Naive B cell (primary cell): ENCODE data around the gene DENND5B. TPM values are rescaled to one million over a fixed set of nuclear protein-coding genes. Genes with fewer than 3 reads are reported as not detected.
"Not testable (repeated sequence)": the region's sequence is repeated elsewhere in the genome, so short reads cannot be mapped to it uniquely, and the experiment has no call there.

Experiments
- ATAC-seq, 2 donors: fragments of 150-1000 bp; cut with Tn5 transposase; 2 replicates each; pipeline ENCODE4 v1.10.0; 2021; ENCODE audit warnings: low read depth in 2 of 2, mild to moderate bottlenecking in 2 of 2, moderate library complexity in 2 of 2
- DNase-seq: peaks from one replicate; pipeline ENCODE4 v3.0.0; 2022
- H3K27ac Mint-ChIP-seq, 6 donors: one replicate each; pipeline ENCODE4 v1.8.0; 2020 to 2022; ENCODE audit warnings: mild to moderate bottlenecking in 6 of 6, mixed read lengths in 6 of 6, moderate library complexity in 5 of 6, inconsistent platforms in 2 of 6
- H3K27me3 Mint-ChIP-seq, 3 donors: one replicate each; pipeline ENCODE4 v1.8.0; 2021 to 2022; ENCODE audit warnings: mixed read lengths in 3 of 3, mild to moderate bottlenecking in 1 of 3
- H3K36me3 Mint-ChIP-seq, 2 donors: one replicate each; pipeline ENCODE4 v1.8.0; 2020 to 2022; ENCODE audit warnings: mixed read lengths in 2 of 2, inconsistent platforms in 1 of 2, mild to moderate bottlenecking in 1 of 2
- H3K4me1 Mint-ChIP-seq, 3 donors: one replicate each; pipeline ENCODE4 v1.8.0; 2020 to 2022; ENCODE audit warnings: mixed read lengths in 3 of 3, inconsistent platforms in 1 of 3, mild to moderate bottlenecking in 1 of 3, moderate library complexity in 1 of 3
- H3K4me3 Mint-ChIP-seq, 8 donors: one replicate each; pipeline ENCODE4 v1.8.0; 2020 to 2022; ENCODE audit warnings: mild to moderate bottlenecking in 8 of 8, mixed read lengths in 8 of 8, moderate library complexity in 8 of 8, inconsistent platforms in 2 of 8
- H3K9me3 Mint-ChIP-seq, 7 donors: one replicate each; pipeline ENCODE4 v1.8.0; 2020 to 2022; ENCODE audit warnings: mixed read lengths in 7 of 7, mild to moderate bottlenecking in 5 of 7, inconsistent platforms in 2 of 7, moderate library complexity in 1 of 7
- polyA plus RNA-seq, 6 donors: library from polyadenylated mRNA; unstranded; fragments of 300-500 nt; fragmentation: Illumina TruSeq; gene quantifications; one replicate each; pipeline ENCODE4 v1.2.3, GENCODE V29; 2021; ENCODE audit warnings: low read depth in 6 of 6

DENND5B gene
- polyA plus RNA-seq, 6 donors from 2014 or later: 13.4 to 41.8 (median 30.5) TPM

- Mint-ChIP-seq H3K9me3 (peaks cover 0 to 23% (median 12%) of the 10 kb centered on the region in 7 donors), H3K27ac (no peak overlapping the region), H3K4me3 (no peak overlapping the region), H3K27me3 (no peaks in the 10 kb centered on the region), H3K4me1 (peaks cover 0 to 5% (median 2%) of the 10 kb centered on the region in 3 donors), H3K36me3 (peaks cover 3 to 16% of the 10 kb centered on the region in 2 donors)
- ATAC-seq (no peak), DNase-seq (no peak)
These were observed 21.9 kb upstream of the DENND5B start for GRCh38 chr12:31612819-31613218.

- DNase-seq, ATAC-seq, H3K27me3 Mint-ChIP-seq: not testable (repeated sequence)
- H3K9me3 Mint-ChIP-seq: peaks cover 5 to 41% (median 21%) of the 10 kb centered on the region in 7 donors
- peak overlapping the region in 1 of 8 donors; percentile 10 for H3K4me3 Mint-ChIP-seq
- peaks cover 3 to 16% of the 10 kb centered on the region in 2 donors for H3K36me3 Mint-ChIP-seq
- H3K4me1 Mint-ChIP-seq: peaks cover 7 to 30% (median 18%) of the 10 kb centered on the region in 3 donors
- H3K27ac Mint-ChIP-seq: peak overlapping the region in 3 of 6 donors; percentile 54 to 92 (median 88)
These were observed 17.4 kb upstream of the DENND5B start for GRCh38 chr12:31608299-31608698.

DNA sequence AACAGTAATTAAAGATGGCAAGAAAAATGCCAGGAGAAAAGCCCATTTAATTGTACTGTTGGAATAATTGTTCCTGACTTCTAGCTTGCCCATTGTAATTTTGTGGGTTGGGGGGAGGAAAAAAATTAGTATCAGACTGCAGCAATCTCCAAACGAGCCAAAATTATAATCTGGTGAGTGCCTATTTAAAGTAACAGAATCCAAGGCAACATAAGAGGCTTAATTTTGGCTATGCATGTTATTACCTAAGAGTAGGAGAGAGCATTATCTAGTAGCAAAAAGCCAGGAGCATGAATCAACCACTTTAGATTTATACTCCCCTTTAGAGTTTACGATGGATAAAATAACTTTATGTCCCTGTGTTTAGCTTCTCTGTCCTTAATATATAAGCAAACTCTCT, 14.6 kb upstream of the DENND5B start:
- Mint-ChIP-seq H3K36me3 (peaks cover 3 to 8% of the 10 kb centered on the region in 2 donors), H3K27ac (peak overlapping the region in 1 of 6 donors; percentile 60), H3K9me3 (peaks cover 3 to 37% (median 14%) of the 10 kb centered on the region in 7 donors), H3K27me3 (no peaks in the 10 kb centered on the region), H3K4me3 (no peak overlapping the region), H3K4me1 (peaks cover 10 to 51% (median 24%) of the 10 kb centered on the region in 3 donors)
- ATAC-seq (no peak), DNase-seq (no peak)

GRCh38 chr12:31603546-31604009, 12.6 kb upstream of the DENND5B start:
- Mint-ChIP-seq H3K27me3 (no peaks in the 10 kb centered on the region), H3K4me1 (peaks cover 25 to 71% (median 42%) of the 10 kb centered on the region in 3 donors), H3K4me3 (peak overlapping the region; percentile 56 to 91 (median 72)), H3K9me3 (peaks cover 3 to 30% (median 14%) of the 10 kb centered on the region in 7 donors), H3K27ac (peak overlapping the region; percentile 85 to 98 (median 96)), H3K36me3 (peaks cover 3 to 7% of the 10 kb centered on the region in 2 donors)
- ATAC-seq: peak; percentile 84 to 89
- DNase-seq: peak; percentile 86

DNA sequence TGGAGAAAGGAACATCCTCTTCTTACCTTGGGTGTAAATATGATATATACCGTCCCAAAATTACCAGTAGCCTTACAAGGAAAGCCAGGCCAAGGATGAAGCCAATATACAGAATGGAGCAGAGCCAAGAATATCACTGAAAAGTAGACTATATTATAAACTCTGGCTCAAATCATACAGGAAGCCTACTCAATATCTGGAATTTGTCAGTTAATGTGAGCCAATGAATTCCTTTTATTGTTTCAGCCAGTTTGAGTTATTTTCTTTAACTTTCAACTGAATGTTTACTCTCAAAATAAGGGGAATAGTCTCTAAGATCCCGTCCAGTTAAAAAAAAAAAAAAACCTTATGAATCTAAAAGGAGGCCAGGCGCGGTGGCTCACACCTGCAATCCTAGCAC, 9.8 kb upstream of the DENND5B start:
- no peaks in the 10 kb centered on the region for H3K27me3 Mint-ChIP-seq
- H3K9me3 Mint-ChIP-seq: peaks cover 0 to 14% (median 0%) of the 10 kb centered on the region in 7 donors
- no peaks in the 10 kb centered on the region for H3K36me3 Mint-ChIP-seq
- peak overlapping the region in 3 of 8 donors; percentile 25 to 51 (median 32) for H3K4me3 Mint-ChIP-seq
- ATAC-seq: no peak
- H3K27ac Mint-ChIP-seq: peak overlapping the region in 1 of 6 donors; percentile 80
- H3K4me1 Mint-ChIP-seq: peaks cover 36 to 79% (median 43%) of the 10 kb centered on the region in 3 donors
- DNase-seq: no peak

DNA sequence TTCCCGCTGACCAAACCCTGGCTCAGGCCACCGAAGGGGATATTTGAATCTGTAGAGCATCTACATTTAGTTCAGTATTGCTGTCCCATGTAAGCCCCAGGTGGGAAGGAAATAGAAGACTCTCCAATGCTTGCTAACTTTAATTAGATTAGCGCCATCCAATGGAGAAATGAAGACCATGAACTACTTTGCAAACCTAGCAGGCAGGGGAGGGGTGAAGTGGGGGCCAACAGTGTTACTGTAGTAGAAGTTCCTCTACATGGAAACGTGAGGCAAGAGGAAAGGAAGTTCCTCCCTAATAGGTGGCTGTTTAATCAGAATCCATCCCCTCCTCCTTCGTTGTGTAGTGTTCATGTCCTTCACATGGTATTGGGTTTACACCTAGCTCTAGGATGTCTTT, 9.3 kb upstream of the DENND5B start:
- peak overlapping the region in 5 of 8 donors; percentile 20 to 64 (median 45) for H3K4me3 Mint-ChIP-seq

DNA sequence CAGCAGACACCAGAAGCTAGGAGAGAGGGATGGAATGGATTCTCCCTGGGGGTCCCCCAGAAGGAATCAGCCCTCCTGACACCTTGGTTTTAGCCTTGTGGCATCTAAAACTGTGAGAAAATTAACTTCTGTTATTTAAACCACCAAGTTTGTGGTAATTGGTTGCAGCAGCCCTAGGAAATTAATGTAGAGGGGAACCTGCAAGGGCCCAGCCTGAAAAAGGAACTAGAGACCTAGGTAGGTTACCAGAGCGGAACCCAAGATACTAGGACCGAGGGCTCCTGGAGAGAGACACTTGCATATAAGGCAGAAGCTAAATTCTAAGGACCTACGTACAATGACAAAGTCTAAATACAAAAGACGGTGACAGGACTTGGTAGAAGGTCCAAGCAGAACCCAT, 8.1 kb upstream of the DENND5B start:
- Mint-ChIP-seq H3K27ac (peak overlapping the region; percentile 62 to 96 (median 90)), H3K4me3 (peak overlapping the region; percentile 35 to 89 (median 80)), H3K4me1 (peaks cover 32 to 65% (median 36%) of the 10 kb centered on the region in 3 donors), H3K9me3 (peaks cover 0 to under 1% (median 0%) of the 10 kb centered on the region in 7 donors), H3K36me3 (no peaks in the 10 kb centered on the region), H3K27me3 (no peaks in the 10 kb centered on the region)
- ATAC-seq: peak; percentile 82 to 83
- DNase-seq: peak; percentile 83

More for the DNA sequence above, 9.3 kb upstream of the DENND5B start:
- Mint-ChIP-seq H3K9me3 (peaks cover 0 to 9% (median 0%) of the 10 kb centered on the region in 7 donors), H3K27me3 (no peaks in the 10 kb centered on the region), H3K4me1 (peaks cover 40 to 75% (median 43%) of the 10 kb centered on the region in 3 donors), H3K27ac (peak overlapping the region in 2 of 6 donors; percentile 80 to 88), H3K36me3 (no peaks in the 10 kb centered on the region)
- DNase-seq: no peak
- no peak for ATAC-seq

GRCh38 chr12:31597066-31597465, 6.1 kb upstream of the DENND5B start:
- Mint-ChIP-seq H3K27ac (peak overlapping the region in 4 of 6 donors; percentile 21 to 84 (median 64)), H3K4me3 (peak overlapping the region in 1 of 8 donors; percentile 10), H3K36me3 (no peaks in the 10 kb centered on the region), H3K4me1 (peaks cover 26 to 55% (median 36%) of the 10 kb centered on the region in 3 donors), H3K9me3 (no peaks in the 10 kb centered on the region), H3K27me3 (no peaks in the 10 kb centered on the region)
- ATAC-seq (no peak), DNase-seq (no peak)

- ATAC-seq (no peak), DNase-seq (no peak)
- peaks cover 26 to 42% (median 37%) of the 10 kb centered on the region in 3 donors for H3K4me1 Mint-ChIP-seq
- peak overlapping the region in 1 of 6 donors; percentile 39 for H3K27ac Mint-ChIP-seq
- H3K27me3 Mint-ChIP-seq: no peaks in the 10 kb centered on the region
- peak overlapping the region in 1 of 8 donors; percentile 5 for H3K4me3 Mint-ChIP-seq
- H3K36me3 Mint-ChIP-seq: no peaks in the 10 kb centered on the region
- no peaks in the 10 kb centered on the region for H3K9me3 Mint-ChIP-seq
These were observed 3.7 kb upstream of the DENND5B start for GRCh38 chr12:31594681-31595080.

GRCh38 chr12:31591380-31591901, 505 bp upstream of the DENND5B start:
- Mint-ChIP-seq H3K4me3 (peak overlapping the region; percentile 89 to 97 (median 92)), H3K4me1 (peaks cover 43 to 49% (median 43%) of the 10 kb centered on the region in 3 donors), H3K27me3 (no peaks in the 10 kb centered on the region), H3K36me3 (peaks cover 8 to 11% of the 10 kb centered on the region in 2 donors), H3K9me3 (peaks cover 0 to 14% (median 9%) of the 10 kb centered on the region in 7 donors), H3K27ac (peak overlapping the region; percentile 79 to 98 (median 96))
- ATAC-seq (peak; percentile 58 to 61), DNase-seq (peak; percentile 56)

DNA sequence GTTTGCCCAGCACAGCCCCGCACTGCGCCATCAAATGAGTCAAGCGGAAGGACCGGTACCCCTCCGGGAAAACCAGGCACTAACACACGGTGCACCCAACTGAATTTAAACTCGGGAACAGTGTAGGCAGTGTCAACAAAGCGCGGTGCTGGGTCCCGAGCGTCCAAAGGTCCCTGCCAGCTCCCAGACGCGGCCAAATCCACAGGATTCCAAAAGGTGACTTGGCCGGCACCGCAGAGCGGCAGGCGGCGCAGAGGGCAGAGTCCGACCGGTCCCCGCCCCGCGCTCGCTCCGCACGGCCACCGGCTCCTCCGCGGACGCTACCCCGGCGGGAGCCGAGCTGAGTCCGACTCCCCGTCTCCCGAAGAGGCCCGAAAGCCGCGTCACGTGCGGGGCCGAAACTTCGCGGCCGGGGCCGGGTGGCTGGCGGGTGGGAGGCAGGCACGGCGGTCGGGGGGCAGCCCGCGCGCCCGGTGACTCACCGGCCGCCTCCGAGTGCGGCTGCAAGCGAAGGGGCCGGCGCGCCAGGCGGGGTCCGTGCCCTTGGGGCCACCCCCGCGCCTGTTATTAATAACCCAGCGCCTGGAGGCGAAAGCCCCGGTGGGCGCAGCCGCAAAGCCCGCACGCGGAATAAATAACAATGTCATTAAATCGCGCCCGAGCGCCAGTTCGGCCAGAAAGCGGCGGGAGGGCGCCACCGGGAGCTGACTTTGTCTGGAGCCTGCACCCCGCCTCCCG, 863 bp downstream of the DENND5B start:
- Mint-ChIP-seq H3K4me1 (peaks cover 52 to 59% (median 52%) of the 10 kb centered on the region in 3 donors), H3K36me3 (peaks cover 15 to 18% of the 10 kb centered on the region in 2 donors), H3K9me3 (peaks cover 3 to 28% (median 14%) of the 10 kb centered on the region in 7 donors), H3K4me3 (peak overlapping the region; percentile 89 to 99 (median 96)), H3K27ac (peak overlapping the region; percentile 79 to 98 (median 91)), H3K27me3 (no peaks in the 10 kb centered on the region)
- peak; percentile 29 to 33 for ATAC-seq
- peak; percentile 58 for DNase-seq

GRCh38 chr12:31589598-31589903, 1.4 kb downstream of the DENND5B start:
- H3K27me3 Mint-ChIP-seq: no peaks in the 10 kb centered on the region
- peak overlapping the region; percentile 89 to 99 (median 96) for H3K4me3 Mint-ChIP-seq
- H3K27ac Mint-ChIP-seq: peak overlapping the region; percentile 79 to 98 (median 91)
- peaks cover 6 to 29% (median 14%) of the 10 kb centered on the region in 7 donors for H3K9me3 Mint-ChIP-seq
- DNase-seq (peak; percentile 68), ATAC-seq (peak; percentile 53 to 56)
- H3K4me1 Mint-ChIP-seq: peaks cover 54 to 62% (median 56%) of the 10 kb centered on the region in 3 donors
- peaks cover 16 to 18% of the 10 kb centered on the region in 2 donors for H3K36me3 Mint-ChIP-seq

- peaks cover 6 to 29% (median 14%) of the 10 kb centered on the region in 7 donors for H3K9me3 Mint-ChIP-seq
- peaks cover 16 to 18% of the 10 kb centered on the region in 2 donors for H3K36me3 Mint-ChIP-seq
- H3K27me3 Mint-ChIP-seq: no peaks in the 10 kb centered on the region
- H3K4me1 Mint-ChIP-seq: peaks cover 58 to 66% (median 62%) of the 10 kb centered on the region in 3 donors
- ATAC-seq (no peak), DNase-seq (no peak)
- peak overlapping the region in 5 of 6 donors; percentile 51 to 97 (median 91) for H3K27ac Mint-ChIP-seq
- peak overlapping the region; percentile 89 to 99 (median 96) for H3K4me3 Mint-ChIP-seq
These were observed 2.0 kb downstream of the DENND5B start for GRCh38 chr12:31588976-31589375.
